NOMO-1 treated with dmso at 0.1 percent for 144 hours (cell line): ENCODE data around the gene EID3.

ENCODE experiments used
- DNase-seq: peaks from one replicate; lab custom pipeline; 2025; ENCODE audit not compliant: unreplicated experiment; lab: John Stamatoyannopoulos, UW

The EID3 gene

DNA sequence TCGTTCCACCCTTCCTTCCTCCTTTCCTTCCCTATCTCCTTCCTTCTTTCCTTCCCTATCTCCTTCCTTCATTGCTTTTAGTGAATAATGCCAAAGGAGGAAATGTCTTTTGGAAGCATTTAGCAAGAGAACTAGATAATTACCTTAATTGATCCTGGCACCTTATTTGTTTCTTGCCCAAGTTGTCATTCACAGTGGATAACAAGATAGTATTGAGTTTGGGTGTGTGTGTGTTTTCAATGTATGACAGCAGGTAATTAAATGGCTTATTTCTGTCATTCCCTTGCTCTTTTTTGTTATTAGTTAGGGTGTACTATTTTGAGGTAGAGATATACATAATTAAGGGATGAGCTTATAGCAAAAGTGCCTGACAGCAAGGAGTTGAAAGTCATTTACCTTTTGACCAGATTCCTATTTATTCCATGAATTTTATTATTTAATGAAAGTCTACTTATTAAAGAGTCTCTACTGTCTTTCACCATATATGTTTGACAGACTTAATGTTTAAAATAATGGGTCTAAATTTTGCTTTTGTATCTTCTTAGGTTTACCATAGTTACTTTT is 30.2 kb downstream of the EID3 start:
- DNase-seq, result no peak

DNA sequence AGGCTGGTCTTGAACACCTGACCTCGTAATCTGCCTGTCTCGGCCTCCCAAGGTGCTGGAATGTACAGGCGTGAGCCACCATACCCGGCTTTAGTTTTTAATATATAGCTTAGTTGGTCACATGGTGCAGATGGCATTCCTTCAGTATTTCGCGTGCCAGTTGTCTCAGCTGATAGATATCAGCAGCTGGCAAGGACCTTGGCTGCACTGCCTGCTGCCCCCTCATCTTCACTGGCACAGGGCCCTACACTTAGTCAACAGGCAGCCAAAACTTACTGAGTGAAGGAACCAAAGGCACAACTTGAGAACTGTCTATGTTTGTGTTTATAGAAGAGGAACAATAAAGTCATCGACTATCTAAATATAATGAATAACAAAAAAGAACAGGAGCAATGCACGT is 31.0 kb downstream of the EID3 start:
- no peak for DNase-seq

- DNase-seq, result no peak
Observed at GRCh38 chr12:104336115-104336514, 32.6 kb downstream of the EID3 start.

- no peak for DNase-seq
Observed at GRCh38 chr12:104337030-104337558, 33.6 kb downstream of the EID3 start.

- DNase-seq, result no peak
Observed at GRCh38 chr12:104339663-104340062, 36.1 kb downstream of the EID3 start.

DNA sequence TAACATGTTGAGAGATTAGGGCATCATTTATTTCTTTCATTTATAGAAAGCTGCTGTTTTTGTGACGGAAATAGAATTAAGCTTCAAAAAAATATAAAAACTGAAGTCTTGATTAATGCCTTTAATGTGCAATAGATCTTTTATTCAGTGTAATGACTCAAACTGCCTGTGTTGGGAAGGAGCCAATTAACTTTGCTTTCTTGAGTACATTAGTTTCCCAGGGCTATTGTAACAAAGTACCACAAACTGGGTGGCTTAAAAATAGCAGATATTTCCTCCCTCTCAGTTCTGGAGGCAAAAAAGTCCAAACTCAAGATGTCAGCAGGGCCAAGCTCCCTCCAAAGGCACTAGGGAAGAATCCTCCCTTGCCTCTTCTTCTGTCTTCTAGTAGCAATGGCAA is 36.6 kb downstream of the EID3 start:
- DNase-seq, result no peak

DNA sequence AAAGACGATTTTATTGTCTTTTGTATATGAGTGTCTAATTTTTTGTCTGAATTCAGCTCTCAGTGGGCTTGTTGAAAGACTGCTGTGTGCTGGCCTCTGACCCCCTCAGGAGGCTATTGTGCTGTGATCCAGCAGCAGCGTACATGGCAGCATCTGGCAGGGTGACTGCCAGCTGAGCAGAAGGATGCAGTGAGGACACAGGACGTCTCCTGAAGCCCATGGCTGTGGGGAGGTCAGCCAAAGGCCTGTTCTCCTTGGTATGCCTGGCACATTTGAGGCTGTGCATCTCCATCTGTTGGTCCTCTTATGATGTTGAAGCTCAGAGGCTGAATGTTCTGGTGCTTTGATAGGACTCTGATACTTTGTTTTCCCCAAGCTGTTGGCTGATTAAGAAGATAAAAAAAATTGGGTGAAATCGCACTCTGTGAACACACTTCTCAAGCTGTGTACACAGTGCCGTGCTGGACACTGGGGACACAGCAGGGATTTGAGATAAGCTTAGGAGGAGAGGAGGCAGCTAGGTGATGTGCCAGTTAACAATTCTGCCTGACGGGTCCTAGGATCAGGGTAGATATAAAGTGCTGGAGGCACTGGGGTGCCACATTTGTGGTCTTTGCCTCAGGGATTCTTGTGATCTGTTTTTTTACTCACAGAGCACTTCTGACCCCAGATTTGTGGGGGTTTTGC is 37.5 kb downstream of the EID3 start:
- DNase-seq, result no peak

DNA sequence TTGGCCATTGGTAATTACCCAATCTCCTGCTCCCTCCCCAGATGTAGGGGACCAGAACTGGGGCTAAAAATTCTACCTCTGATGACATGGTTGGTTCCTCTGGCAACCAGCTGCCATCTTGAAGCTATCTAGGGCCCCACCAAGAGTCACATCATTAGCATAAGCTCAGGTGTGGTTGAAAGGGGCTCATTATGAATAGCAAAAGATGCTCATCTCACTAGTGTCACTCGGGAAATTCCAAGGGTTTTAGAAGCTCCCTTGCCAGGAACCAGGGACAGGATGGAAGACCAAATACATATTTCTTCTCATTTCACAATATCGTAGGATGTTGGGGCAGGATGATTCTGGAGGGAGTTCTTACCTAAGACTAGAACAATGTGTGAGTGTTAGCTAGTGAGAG is 38.6 kb downstream of the EID3 start:
- DNase-seq, result no peak

DNA sequence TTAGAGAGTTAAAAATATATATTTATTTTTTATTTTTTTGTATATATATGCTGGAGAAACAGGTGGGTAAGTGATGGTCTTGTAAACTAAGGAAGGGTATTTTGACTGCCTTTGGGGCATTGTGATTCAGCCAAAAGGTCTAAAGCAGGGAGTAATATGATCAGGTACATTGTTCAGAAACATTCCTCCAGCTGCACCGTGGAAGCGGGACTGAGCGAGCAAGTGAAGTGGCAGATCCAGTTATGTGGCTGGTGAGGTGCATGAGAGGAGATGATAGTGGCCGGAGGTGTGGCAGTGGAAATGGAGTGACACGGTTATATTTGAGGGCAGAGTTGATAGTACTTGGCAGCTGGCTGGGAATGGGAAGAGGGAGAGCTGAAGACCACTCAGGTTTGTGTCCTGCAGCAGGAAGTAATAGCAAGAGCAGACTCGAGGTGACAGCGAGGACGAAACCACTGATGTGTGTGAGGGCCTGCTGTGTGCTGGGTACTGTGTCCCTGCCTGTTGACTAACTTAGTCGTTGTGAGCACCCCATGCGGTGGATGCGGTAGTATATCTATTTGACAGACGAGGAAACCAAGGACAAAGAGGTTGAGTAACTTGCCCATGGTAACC is 39.2 kb downstream of the EID3 start:
- no peak for DNase-seq

DNA sequence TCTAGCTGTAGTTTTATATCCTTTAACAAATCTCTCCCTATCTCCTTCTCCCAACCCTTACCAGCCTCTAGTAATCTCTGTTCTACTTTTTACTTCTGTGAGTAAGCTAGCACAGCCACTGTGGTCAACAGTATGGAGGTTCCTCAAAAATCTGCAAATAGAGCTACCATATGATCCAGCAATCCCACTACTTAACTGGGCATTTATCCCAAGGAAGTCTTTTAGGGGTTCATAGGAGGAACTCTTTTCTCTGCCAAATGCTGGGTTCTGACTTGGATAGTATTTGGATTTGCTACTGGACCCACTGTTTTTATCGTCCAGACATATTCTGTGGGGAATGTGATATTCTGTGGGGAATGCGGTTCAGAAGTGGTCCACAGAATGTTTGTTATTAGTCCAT is 41.1 kb downstream of the EID3 start:
- no peak for DNase-seq

DNA sequence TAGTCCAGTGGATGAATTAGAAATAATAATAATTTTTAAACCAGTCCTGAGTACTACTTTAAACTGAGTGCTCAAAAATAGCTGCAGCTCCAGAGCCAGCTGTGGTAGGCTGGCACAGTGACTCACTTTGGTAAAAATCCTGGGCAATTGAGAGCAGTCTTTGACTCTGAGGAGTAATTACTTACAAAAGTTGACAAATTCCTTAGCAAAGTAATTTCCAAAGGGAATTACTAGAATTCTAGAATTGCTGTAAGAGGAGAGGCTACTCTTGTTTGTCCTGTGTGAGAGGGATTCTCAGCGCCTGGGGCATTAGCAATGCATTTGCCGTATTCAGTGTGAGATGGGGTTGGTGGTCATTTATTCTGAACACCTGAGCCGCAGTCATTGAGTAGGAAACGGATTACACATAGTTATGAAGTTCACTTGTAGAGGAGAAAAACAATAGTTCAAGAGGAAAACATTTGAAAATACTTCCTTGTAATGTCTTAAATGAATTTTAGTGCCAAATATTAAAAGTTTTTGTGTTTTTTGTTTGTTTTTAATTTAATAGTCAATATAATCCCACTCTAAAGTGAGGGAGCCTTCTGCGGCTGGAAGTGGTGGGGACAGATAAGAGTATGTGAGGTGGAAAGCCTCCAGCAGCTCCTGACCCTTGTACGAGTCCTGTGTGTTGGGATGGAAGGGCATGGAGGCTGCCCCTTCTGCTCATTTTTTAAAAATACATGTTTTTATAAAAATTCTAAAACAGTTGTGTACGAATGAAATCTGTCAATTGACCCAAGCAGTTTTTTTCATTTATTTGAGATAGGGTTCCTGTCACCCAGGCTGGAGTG is 41.9 kb downstream of the EID3 start:
- DNase-seq, result no peak

GRCh38 chr12:104347374-104348075 is 44.0 kb downstream of the EID3 start:
- no peak for DNase-seq

DNA sequence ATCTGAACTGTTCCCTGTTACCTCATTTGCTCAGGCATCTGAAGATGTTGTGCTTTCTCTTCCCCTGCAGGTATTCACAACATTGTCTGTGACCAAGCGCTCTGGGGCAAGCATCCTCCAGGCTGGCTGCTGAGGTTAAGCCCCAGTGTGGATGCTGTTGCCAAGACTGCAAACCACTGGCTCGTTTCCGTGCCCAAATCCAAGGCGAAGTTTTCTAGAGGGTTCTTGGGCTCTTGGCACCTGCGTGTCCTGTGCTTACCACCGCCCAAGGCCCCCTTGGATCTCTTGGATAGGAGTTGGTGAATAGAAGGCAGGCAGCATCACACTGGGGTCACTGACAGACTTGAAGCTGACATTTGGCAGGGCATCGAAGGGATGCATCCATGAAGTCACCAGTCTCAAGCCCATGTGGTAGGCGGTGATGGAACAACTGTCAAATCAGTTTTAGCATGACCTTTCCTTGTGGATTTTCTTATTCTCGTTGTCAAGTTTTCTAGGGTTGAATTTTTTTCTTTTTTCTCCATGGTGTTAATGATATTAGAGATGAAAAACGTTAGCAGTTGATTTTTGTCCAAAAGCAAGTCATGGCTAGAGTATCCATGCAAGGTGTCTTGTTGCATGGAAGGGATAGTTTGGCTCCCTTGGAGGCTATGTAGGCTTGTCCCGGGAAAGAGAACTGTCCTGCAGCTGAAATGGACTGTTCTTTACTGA is 44.9 kb downstream of the EID3 start:
- no peak for DNase-seq

GRCh38 chr12:104348994-104349494 is 45.5 kb downstream of the EID3 start:
- no peak for DNase-seq

GRCh38 chr12:104350211-104351056 is 46.9 kb downstream of the EID3 start:
- DNase-seq, result no peak

DNA sequence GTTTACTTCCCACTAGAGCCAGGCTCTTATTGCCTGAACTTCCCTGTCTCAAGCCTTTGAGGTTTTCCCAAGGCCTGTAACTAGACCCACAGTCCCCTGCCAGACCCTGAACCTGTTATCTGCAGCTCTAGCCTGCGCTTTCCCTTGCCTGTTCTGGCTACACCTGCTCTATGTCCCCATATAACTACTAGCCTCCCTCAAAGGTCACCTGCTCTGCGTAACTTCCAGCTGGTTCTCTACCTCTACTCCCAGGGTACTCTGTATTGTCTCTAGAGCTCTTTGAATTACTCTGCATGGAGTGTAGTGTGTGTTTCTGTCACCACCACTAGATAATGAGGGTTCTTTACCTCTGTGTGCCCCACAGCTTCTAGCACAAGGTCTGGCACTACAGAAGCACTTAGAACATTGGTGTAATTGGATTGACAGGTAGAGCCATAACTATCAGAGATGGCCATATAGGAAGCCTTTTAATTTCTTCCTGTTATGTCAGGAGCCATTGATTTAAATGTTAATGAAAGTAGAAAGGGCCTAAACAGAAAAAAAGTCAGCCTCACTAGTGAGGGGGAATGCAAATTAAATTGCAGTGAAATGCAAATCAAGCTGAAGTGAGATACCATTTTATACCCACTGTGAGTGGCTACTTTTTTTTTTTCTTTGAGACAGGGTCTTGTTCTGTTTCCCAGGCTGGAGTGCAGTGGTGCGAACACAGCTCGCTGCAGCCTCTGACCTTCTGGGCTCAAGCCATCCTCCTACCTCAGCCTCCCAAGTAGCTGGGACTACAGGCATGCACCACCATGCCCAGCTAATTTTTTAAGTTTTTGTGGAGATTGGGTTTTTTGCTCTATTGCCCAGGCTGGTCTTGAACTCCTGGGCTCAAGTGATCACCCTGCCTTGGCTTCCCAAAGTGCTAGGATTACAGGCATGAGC is 47.8 kb downstream of the EID3 start:
- DNase-seq, result no peak

DNA sequence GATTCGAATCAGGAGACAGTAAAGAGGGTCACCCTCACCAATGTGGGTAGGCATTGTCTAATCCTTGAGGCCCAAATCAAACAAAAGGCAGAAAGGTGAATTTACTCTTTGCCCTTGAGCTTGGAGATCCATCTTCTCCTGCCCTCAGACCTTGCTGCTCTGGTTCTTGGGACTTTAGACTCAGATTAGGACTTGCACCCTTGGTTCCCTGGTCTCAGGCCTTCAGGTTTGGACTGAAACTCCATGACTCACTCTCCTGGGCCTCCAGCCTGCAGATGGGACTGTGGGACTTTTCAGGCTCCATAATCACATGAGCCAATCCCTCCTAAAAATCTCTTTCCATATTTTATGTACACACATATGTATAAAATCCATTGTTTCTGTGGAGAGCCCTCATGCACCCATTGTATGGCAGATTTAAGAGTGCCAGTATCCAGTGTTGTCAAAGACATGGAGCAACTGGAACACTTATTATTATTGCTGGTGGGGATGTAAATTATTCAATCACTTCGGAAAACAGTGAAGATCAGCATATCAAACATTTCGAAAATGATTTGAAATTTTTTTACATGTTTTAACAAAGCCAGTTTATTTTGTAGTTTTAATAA is 48.7 kb downstream of the EID3 start:
- DNase-seq, result no peak
